ENCODE data around the gene POLR2F. TPM values are rescaled to one million over a fixed set of nuclear protein-coding genes. Genes with fewer than 3 reads are reported as not detected.
A peak's percentile ranks its signal among the peaks of the same experiment; 100 is the strongest.

The POLR2F gene
- total RNA-seq, 1 donor from 2014 or later, result 63.0 TPM

DNA sequence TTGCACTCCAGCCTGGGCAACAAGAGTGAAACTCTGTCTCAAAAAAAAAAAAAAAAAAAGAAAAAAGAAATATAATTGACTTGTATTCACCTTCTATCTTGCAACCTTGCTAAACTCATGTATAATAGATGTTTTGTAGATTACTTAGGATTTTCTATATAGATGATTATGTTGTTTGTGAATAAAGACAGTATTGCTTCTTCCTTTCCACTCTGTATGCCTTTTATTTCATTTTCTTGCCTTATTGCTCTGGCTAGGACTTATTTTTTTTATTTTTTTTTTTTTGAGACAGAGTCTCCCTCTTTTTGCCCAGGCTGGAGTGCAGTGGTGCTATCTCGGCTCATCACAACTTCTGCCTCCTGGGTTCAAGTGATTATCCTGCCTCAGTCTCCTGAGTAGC is 60.6 kb downstream of the POLR2F start:
- TF ChIP-seq, protein P1, sequence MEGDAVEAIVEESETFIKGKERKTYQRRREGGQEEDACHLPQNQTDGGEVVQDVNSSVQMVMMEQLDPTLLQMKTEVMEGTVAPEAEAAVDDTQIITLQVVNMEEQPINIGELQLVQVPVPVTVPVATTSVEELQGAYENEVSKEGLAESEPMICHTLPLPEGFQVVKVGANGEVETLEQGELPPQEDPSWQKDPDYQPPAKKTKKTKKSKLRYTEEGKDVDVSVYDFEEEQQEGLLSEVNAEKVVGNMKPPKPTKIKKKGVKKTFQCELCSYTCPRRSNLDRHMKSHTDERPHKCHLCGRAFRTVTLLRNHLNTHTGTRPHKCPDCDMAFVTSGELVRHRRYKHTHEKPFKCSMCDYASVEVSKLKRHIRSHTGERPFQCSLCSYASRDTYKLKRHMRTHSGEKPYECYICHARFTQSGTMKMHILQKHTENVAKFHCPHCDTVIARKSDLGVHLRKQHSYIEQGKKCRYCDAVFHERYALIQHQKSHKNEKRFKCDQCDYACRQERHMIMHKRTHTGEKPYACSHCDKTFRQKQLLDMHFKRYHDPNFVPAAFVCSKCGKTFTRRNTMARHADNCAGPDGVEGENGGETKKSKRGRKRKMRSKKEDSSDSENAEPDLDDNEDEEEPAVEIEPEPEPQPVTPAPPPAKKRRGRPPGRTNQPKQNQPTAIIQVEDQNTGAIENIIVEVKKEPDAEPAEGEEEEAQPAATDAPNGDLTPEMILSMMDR (IDR thresholded peaks at IDR 0.05), result no peak
- peaks cover 19% of the 10 kb centered on the region for H3K4me1 Mint-ChIP-seq (ENCODE audit: low read depth)
- no peak for DNase-seq (ENCODE audit: low spot score)
- no peaks in the 10 kb centered on the region for H3K9me3 Mint-ChIP-seq (ENCODE audit: low read depth)
- H3K36me3 Mint-ChIP-seq (ENCODE audit: low read depth), result no peaks in the 10 kb centered on the region
- no peak overlapping the region for H3K4me3 Mint-ChIP-seq (ENCODE audit: unreplicated experiment)
- H3K27me3 Mint-ChIP-seq (ENCODE audit: low read depth), result peaks cover 2% of the 10 kb centered on the region
- H3K27ac Mint-ChIP-seq (ENCODE audit: unreplicated experiment), result no peak overlapping the region

DNA sequence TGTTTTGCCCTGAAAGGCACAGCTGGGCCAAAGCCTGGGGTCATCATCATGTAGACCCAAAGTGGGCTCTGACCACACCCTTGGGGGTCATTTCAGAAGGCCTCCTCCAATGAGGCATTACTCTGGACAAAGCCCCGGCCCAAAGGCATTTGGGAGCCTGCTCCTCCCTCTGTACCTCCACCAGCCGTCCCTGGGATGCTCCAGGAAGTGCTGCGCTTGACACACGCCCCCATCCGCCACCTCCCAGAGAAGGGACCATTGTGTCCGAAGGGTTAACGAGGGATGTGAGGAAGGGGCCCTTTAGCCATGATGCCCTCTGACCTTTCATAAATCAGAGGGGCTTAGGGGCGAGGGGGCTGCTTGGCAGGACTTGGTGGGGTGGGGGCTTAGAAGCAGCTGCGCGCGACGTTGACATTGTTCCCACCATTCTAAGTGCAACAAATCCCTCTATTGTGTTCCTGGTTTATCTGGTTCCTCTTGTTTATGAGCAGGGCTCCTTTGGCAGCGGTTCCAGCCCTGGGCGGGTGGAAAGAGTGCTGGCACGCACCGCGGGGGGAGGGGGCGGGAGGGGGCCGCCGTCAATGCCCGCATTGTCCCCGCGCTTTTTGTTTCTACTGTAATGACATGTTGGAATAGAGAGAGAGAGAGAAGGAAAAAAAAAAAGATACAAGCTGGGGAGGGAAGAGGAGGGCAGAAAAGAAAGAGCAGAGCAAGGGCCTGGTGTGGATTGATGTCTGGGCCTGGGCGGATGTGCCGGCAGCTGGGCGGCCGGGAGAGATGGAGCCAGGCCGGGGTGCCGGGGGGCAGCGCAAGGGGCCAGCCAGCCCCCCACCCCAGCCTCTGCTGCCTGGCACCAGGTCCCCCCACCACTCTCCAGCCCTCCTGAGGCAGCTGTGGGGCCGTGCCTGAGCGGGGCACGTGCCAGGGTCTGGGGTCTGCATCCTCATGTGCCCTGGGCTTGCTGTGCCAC is 63.0 kb downstream of the POLR2F start:
- Mint-ChIP-seq H3K4me1 (ENCODE audit: low read depth) (peaks cover 19% of the 10 kb centered on the region), H3K9me3 (ENCODE audit: low read depth) (no peaks in the 10 kb centered on the region), H3K27me3 (ENCODE audit: low read depth) (peaks cover 2% of the 10 kb centered on the region), H3K4me3 (ENCODE audit: unreplicated experiment) (no peak overlapping the region), H3K36me3 (ENCODE audit: low read depth) (no peaks in the 10 kb centered on the region), H3K27ac (ENCODE audit: unreplicated experiment) (no peak overlapping the region)
- TF ChIP-seq, protein P1 (IDR thresholded peaks at IDR 0.05), result no peak
- DNase-seq (ENCODE audit: low spot score), result no peak

GRCh38 chr22:38017272-38017920 is 63.9 kb downstream of the POLR2F start:
- no peak for DNase-seq (ENCODE audit: low spot score)
- Mint-ChIP-seq H3K27me3 (ENCODE audit: low read depth) (peaks cover 2% of the 10 kb centered on the region), H3K36me3 (ENCODE audit: low read depth) (no peaks in the 10 kb centered on the region), H3K4me1 (ENCODE audit: low read depth) (peaks cover 18% of the 10 kb centered on the region), H3K4me3 (ENCODE audit: unreplicated experiment) (no peak overlapping the region), H3K9me3 (ENCODE audit: low read depth) (no peaks in the 10 kb centered on the region), H3K27ac (ENCODE audit: unreplicated experiment) (peak overlapping the region; percentile 75)
- TF ChIP-seq, protein P1 (IDR thresholded peaks at IDR 0.05), result peak; percentile 23

- DNase-seq (ENCODE audit: low spot score), result no peak
- Mint-ChIP-seq H3K4me1 (ENCODE audit: low read depth) (peaks cover 11% of the 10 kb centered on the region), H3K4me3 (ENCODE audit: unreplicated experiment) (no peak overlapping the region), H3K27me3 (ENCODE audit: low read depth) (no peaks in the 10 kb centered on the region), H3K9me3 (ENCODE audit: low read depth) (no peaks in the 10 kb centered on the region), H3K27ac (ENCODE audit: unreplicated experiment) (no peak overlapping the region), H3K36me3 (ENCODE audit: low read depth) (no peaks in the 10 kb centered on the region)
- TF ChIP-seq, protein P1 (IDR thresholded peaks at IDR 0.05), result no peak
These were observed 64.7 kb downstream of the POLR2F start for GRCh38 chr22:38017939-38018885.

Small RNAs within 50 kb of the gene (microRNA-seq; reads per million reads assigned to microRNA genes)
- gene MIR4534 (ENCODE audit: borderline number of aligned reads), result not detected
- 3.3 reads per million for gene MIR6820 (ENCODE audit: borderline number of aligned reads)

Other genes with a start within 250 kb of the POLR2F start
- 23.1 to 24.8 TPM (median 23.6 TPM) in 3 replicates for gene GCAT, start 145.8 kb upstream of the POLR2F start, total RNA-seq
- 0.37 to 0.41 TPM in 2 of 3 replicates, not detected in the other for gene GALR3, start 130.3 kb upstream of the POLR2F start, total RNA-seq
- gene ANKRD54, start 109.4 kb upstream of the POLR2F start, total RNA-seq, result 17.6 to 17.8 TPM (median 17.7 TPM) in 3 replicates
- gene EIF3L, start 104.3 kb upstream of the POLR2F start, total RNA-seq, result 312 to 325 TPM (median 323 TPM) in 3 replicates
- 50.3 to 65.5 TPM (median 58.6 TPM) in 3 replicates for gene MICALL1, start 47.4 kb upstream of the POLR2F start, total RNA-seq
- not detected in 3 replicates for gene C22orf23, start 98 bp upstream of the POLR2F start, total RNA-seq
- not detected in 3 replicates for gene SOX10, start 30.9 kb downstream of the POLR2F start, total RNA-seq
- 13.5 to 22.6 TPM (median 19.1 TPM) in 3 replicates for gene PICK1, start 103.7 kb downstream of the POLR2F start, total RNA-seq
- 0.50 TPM in 1 of 3 replicates, not detected in the others for gene SLC16A8, start 130.5 kb downstream of the POLR2F start, total RNA-seq
- gene BAIAP2L2, start 157.0 kb downstream of the POLR2F start, total RNA-seq, result 0.21 to 0.42 TPM in 2 of 3 replicates, not detected in the other
- gene PLA2G6, start 228.1 kb downstream of the POLR2F start, total RNA-seq, result 16.3 to 30.2 TPM (median 21.0 TPM) in 3 replicates
- gene MAFF, start 248.3 kb downstream of the POLR2F start, total RNA-seq, result 1.7 to 9.9 TPM (median 8.5 TPM) in 3 replicates

All from chondrocyte (in vitro differentiated cells).